Upper lobe of left lung (tissue), 6 donors: ENCODE data around the gene EEIG1. TPM values are rescaled to one million over a fixed set of nuclear protein-coding genes. Genes with fewer than 3 reads are reported as not detected.

ENCODE experiments used
- ATAC-seq, 2 donors: fragments of 200-7000 bp; cut with Tn5 transposase; one replicate each; pipeline ENCODE4 v1.9.1; 2022; ENCODE audit warnings: mild to moderate bottlenecking in 2 of 2, moderate library complexity in 2 of 2; ENCODE audit not compliant: low FRiP score in 2 of 2
- DNase-seq, 2 donors: peaks; one replicate each; pipeline ENCODE4 v3.0.0-alpha.2; 2019 to 2020
- H3K27ac ChIP-seq, 4 donors: fragments of 200-600 bp; sonication (generic); one replicate each; pipeline ENCODE4 v1.5.1; 2016 to 2019
- H3K27me3 ChIP-seq, 4 donors: fragments of 200-600 bp; sonication (generic); one replicate each; pipeline ENCODE4 v1.5.1; 2017 to 2019
- H3K36me3 ChIP-seq, 4 donors: fragments of 200-600 bp; sonication (generic); one replicate each; pipeline ENCODE4 v1.5.1; 2016 to 2019
- H3K4me1 ChIP-seq, 4 donors: fragments of 200-600 bp; sonication (generic); one replicate each; pipeline ENCODE4 v1.5.1; 2018 to 2019
- H3K4me3 ChIP-seq, 4 donors: fragments of 200-600 bp; sonication (generic); one replicate each; pipeline ENCODE4 v1.5.1; 2017 to 2019; ENCODE audit warnings: mild to moderate bottlenecking in 2 of 4, moderate library complexity in 1 of 4
- H3K9me3 ChIP-seq, 4 donors: fragments of 200-600 bp; sonication (generic); one replicate each; pipeline ENCODE4 v1.5.1; 2018 to 2019
- EP300 ChIP-seq, 4 donors: sonication (generic); formaldehyde crosslinking; IDR thresholded peaks; one replicate each; pipeline ENCODE4 v1.5.1; 2017; ENCODE audit warnings: antibody characterized with exemption in 4 of 4, control low read depth in 2 of 4
- POLR2A ChIP-seq, 4 donors: fragments of 450-650 bp; IDR thresholded peaks; one replicate each; pipeline ENCODE4 v1.5.1; 2016 to 2017; ENCODE audit warnings: antibody characterized with exemption in 4 of 4, mild to moderate bottlenecking in 2 of 4
- POLR2AphosphoS5 ChIP-seq, 2 donors: sonication (generic); formaldehyde crosslinking; IDR thresholded peaks; one replicate each; pipeline ENCODE4 v1.5.1; 2017; ENCODE audit warnings: antibody characterized with exemption in 2 of 2
- WGBS, 2 donors: methylation state at CpG; one replicate each; pipeline ENCODE4 v1.1.5; 2017 to 2018; 5-methylcytosine and 5-hydroxymethylcytosine counted together
- total RNA-seq, 6 donors: library from RNA; depleted of rRNA in 4 of 6; stranded (reverse); fragments of >200 nt in 4 of 6; gene quantifications; one replicate each; pipeline versions ENCODE4 v1.1.0 to v1.2.1, GENCODE V29; 2016 to 2021
- TF ChIP-seq, protein P1 (sequence below), 6 experiments: fragments of 450-650 bp in 4 of 6; fragments of 200-600 bp in 2 of 6; sonication (generic) in 2 of 6; IDR thresholded peaks; one replicate each; pipeline ENCODE4 v1.5.1; 2016 to 2019; ENCODE audit warnings: antibody characterized with exemption in 6 of 6
- donor health status: DM: no; HTN: no; CAD: no; lungs with moderate emphysema.
- donor health status: DM: no; HTN: yes; CAD: no; lungs with severe emphysema.

The EEIG1 gene
- total RNA-seq, 6 donors from 2014 or later, result 17.8 to 60.7 (median 48.0) TPM

- ATAC-seq, result no peak
- H3K27ac ChIP-seq, result no peak overlapping the region
- no peaks in the 10 kb centered on the region for H3K27me3 ChIP-seq
- peaks cover 17 to 39% (median 34%) of the 10 kb centered on the region in 4 donors for H3K4me1 ChIP-seq
- 82 to 92% methylated on average over 1 of the region's 1 CpG for WGBS, 2 donors
- no peak for DNase-seq
- H3K4me3 ChIP-seq, result no peak overlapping the region
- TF ChIP-seq POLR2A (IDR thresholded peaks at IDR 0.05), result no peak
- TF ChIP-seq, protein P1, sequence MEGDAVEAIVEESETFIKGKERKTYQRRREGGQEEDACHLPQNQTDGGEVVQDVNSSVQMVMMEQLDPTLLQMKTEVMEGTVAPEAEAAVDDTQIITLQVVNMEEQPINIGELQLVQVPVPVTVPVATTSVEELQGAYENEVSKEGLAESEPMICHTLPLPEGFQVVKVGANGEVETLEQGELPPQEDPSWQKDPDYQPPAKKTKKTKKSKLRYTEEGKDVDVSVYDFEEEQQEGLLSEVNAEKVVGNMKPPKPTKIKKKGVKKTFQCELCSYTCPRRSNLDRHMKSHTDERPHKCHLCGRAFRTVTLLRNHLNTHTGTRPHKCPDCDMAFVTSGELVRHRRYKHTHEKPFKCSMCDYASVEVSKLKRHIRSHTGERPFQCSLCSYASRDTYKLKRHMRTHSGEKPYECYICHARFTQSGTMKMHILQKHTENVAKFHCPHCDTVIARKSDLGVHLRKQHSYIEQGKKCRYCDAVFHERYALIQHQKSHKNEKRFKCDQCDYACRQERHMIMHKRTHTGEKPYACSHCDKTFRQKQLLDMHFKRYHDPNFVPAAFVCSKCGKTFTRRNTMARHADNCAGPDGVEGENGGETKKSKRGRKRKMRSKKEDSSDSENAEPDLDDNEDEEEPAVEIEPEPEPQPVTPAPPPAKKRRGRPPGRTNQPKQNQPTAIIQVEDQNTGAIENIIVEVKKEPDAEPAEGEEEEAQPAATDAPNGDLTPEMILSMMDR (IDR thresholded peaks at IDR 0.05), result no peak
- no peak for TF ChIP-seq POLR2AphosphoS5 (IDR thresholded peaks at IDR 0.05)
- no peak for TF ChIP-seq EP300 (IDR thresholded peaks at IDR 0.05)
- peaks cover 0 to 4% (median 0%) of the 10 kb centered on the region in 4 donors for H3K36me3 ChIP-seq
- H3K9me3 ChIP-seq, result no peaks in the 10 kb centered on the region
These were observed 22.1 kb downstream of the EEIG1 start for GRCh38 chr9:127958728-127959127.

GRCh38 chr9:127955294-127956015 is 25.3 kb downstream of the EEIG1 start:
- peaks cover 0 to 4% (median 0%) of the 10 kb centered on the region in 4 donors for H3K36me3 ChIP-seq
- WGBS, 2 donors, result 59 to 65% methylated on average over 4 to 11 of the region's 12 CpGs
- H3K4me1 ChIP-seq, result peaks cover 11 to 27% (median 24%) of the 10 kb centered on the region in 4 donors
- TF ChIP-seq EP300 (IDR thresholded peaks at IDR 0.05), result peak in 1 of 4 donors; percentile 84
- peak in 1 of 2 donors; percentile 36 for TF ChIP-seq POLR2AphosphoS5 (IDR thresholded peaks at IDR 0.05)
- TF ChIP-seq POLR2A (IDR thresholded peaks at IDR 0.05), result no peak
- TF ChIP-seq, protein P1 (IDR thresholded peaks at IDR 0.05), result peak; percentile 24 to 82 (median 66)
- peak overlapping the region; percentile 46 to 74 (median 67) for H3K27ac ChIP-seq
- peak in 1 of 2 donors; percentile 93 for DNase-seq
- H3K27me3 ChIP-seq, result no peaks in the 10 kb centered on the region
- no peak overlapping the region for H3K4me3 ChIP-seq
- no peaks in the 10 kb centered on the region for H3K9me3 ChIP-seq
- peak; percentile 76 to 94 for ATAC-seq

DNA sequence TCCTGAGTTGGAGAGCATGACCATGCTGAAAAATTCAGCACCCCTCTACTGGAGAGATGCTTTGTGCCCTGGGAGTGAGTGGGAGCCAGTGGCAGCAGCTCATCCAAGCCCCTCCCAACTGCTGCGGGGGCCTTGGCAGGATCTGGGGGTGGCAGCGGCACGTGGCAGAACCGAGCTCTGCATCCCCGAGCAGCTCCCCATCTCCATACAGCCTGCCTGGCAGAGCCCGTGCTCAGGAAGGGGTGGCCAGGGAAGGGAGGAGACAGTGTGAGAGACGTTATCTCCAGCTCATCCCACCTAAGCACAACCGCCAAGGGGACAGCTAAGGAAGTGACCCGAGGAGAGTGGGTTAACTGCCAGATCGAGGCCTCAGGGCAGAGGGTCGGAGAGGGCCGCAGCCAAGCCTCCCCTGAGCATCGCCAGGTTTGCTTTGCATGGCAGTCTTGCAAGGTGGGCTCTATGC is 25.9 kb downstream of the EEIG1 start:
- DNase-seq, result peak in 1 of 2 donors; percentile 53
- peaks cover 11 to 27% (median 20%) of the 10 kb centered on the region in 4 donors for H3K4me1 ChIP-seq
- H3K36me3 ChIP-seq, result peaks cover 0 to 4% (median under 1%) of the 10 kb centered on the region in 4 donors
- ATAC-seq, result peak in 1 of 2 donors; percentile 3
- WGBS, 2 donors, result 73% methylated on average over 11 of the region's 13 CpGs; no CpG with 5 or more reads in 1 of the 2 donors
- TF ChIP-seq POLR2AphosphoS5 (IDR thresholded peaks at IDR 0.05) (no peak), EP300 (IDR thresholded peaks at IDR 0.05) (no peak), POLR2A (IDR thresholded peaks at IDR 0.05) (no peak)
- TF ChIP-seq, protein P1 (IDR thresholded peaks at IDR 0.05), result no peak
- no peaks in the 10 kb centered on the region for H3K27me3 ChIP-seq
- H3K9me3 ChIP-seq, result no peaks in the 10 kb centered on the region
- H3K4me3 ChIP-seq, result no peak overlapping the region
- peak overlapping the region; percentile 46 to 74 (median 67) for H3K27ac ChIP-seq

DNA sequence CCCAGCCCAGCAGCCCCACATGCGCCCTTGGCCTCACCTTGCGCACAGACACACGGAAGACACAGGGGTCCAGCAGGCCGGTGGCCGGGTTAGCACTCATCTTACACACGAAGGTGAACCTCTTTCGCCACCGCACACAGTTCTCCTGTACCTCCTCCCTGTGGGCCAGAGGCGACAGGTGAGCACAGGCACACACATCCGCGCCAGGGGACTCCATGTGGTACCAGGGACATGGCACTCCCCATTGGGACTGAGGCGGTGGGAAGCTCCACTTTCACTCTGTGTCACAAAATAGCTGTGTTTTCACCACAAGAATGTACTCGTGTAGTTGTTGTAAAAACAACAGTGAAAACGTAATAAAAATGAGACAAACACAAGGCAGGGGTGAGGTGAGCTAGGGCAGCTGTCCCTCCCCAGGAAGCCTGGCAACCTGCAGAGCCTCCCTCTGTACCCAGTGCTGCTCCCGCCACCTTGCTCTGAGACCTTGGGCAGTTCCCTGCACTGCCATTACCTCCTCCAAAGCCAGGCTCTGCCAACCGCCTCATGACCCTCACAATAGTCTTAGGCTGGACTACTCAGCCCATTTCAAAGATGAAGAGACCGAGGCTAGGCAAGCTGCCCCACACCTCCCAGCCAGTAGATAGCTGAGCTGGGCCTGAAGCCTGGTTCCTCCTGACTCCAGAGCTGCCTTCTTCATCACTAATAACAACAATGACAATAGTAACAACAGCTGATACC is 26.9 kb downstream of the EEIG1 start:
- ATAC-seq (no peak), DNase-seq (peak in 1 of 2 donors; percentile 64)
- Histone ChIP-seq H3K27me3 (no peaks in the 10 kb centered on the region), H3K36me3 (peaks cover 0 to 4% (median 1%) of the 10 kb centered on the region in 4 donors), H3K27ac (peak overlapping the region in 2 of 4 donors; percentile 15 to 70), H3K4me1 (peaks cover 11 to 27% (median 20%) of the 10 kb centered on the region in 4 donors), H3K4me3 (no peak overlapping the region), H3K9me3 (no peaks in the 10 kb centered on the region)
- 92 to 93% methylated on average over 8 to 17 of the region's 17 CpGs for WGBS, 2 donors
- no peak for TF ChIP-seq EP300 (IDR thresholded peaks at IDR 0.05)
- TF ChIP-seq POLR2AphosphoS5 (IDR thresholded peaks at IDR 0.05), result no peak
- TF ChIP-seq POLR2A (IDR thresholded peaks at IDR 0.05), result no peak
- TF ChIP-seq, protein P1 (IDR thresholded peaks at IDR 0.05), result no peak
